GM10266 (cell line): Measurements from ENCODE around the gene CCR5.
"Not testable (repeated sequence)": the region's sequence is repeated elsewhere in the genome, so short reads cannot be mapped to it uniquely, and the experiment has no call there.

Experiments
- DNase-seq: peaks from one replicate; pipeline ENCODE4 v3.0.0; 2012; ENCODE audit errors: extremely low spot score
- CTCF ChIP-seq: IDR thresholded peaks from 2 replicates; pipeline ENCODE4 v1.5.1; 2012; ENCODE audit warnings: mild to moderate bottlenecking, low read depth; ENCODE audit not compliant: control insufficient read depth, insufficient read depth; ENCODE audit errors: missing control alignments

Gene CCR5

DNA sequence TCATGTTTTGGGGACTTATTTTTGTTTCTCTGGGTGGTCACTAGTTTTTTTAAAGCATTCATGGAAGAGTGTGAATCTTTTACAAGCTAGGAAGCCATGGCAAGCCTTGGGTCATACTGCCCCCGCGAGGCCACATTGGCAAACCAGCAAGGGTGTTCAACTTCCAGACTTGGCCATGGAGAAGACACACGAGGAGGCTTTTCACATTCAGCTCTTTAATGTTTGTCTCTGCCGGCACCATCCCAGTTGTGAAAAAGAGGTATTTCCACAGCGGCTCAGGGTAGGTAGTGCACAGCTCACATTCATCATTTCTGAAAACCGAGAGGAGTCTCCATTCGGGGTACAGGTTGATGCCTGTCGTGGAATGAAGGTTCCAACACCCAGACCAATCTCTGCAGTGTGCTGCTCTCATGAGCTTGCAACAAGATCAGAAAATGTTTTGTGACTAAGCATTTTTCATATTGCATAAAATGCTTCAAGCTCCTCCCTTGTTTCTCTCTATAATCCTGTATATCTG lies 7.7 kb downstream of the CCR5 start:
- peak; percentile 37 for DNase-seq
- TF ChIP-seq CTCF, result peak; percentile 69

- no peak for DNase-seq
- TF ChIP-seq CTCF, result no peak
These were observed 9.9 kb downstream of the CCR5 start for GRCh38 chr3:46380471-46381221.

DNA sequence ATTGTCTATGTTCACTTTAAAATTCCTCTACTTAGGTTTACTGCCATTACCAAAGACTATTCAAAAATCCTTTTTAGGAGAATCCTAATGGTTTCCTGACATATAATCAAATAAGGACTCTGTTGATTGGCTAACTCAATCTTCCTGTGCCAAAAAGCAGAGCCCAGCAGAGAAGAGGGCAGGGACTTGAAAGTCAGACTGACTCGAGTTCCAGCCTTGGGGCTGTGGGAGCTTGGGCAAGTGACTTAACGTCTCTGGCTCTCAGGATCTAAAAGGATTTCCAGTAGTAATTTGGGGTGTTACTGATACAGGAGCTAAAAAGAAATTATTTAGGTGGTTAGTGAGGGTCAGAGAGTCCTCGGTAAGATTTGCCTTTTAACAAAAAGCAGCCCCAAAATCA lies 10.9 kb downstream of the CCR5 start:
- TF ChIP-seq CTCF, result no peak
- DNase-seq, result no peak

DNA sequence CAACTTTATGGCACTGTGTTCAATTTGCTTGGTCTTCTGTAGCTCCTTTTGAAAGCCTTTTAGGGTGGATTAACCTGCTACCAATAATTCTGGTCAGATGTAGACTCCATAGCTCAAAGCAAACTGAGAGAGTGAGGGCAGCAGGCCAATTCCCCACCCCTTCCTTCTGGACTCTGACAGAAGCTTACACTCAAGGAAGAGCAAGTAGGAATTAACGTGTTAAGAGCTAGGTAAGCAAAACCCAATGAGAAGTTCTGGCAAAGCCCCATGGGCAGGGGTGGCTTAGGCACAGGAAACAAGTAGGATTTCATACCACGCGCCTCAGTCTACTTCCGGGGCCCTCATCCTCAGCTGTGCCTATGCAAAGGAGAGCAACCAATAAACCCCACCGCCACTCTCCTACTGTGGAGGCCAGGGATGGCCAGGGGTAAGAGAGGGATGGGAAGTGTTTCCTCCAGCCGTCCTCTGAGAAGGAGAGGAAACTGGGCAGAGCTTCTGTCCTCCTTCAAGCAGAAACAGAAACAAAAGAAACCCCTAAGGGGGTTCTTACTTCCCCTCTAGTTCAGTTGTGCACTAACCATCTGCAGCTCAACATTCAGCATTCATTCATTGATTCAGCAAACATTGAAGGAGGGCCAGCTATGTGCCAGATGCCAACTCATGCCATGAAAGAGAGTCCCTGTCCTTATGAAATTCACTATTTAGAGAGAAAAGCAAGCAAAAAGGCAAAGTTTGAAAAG lies 12.6 kb downstream of the CCR5 start:
- no peak for TF ChIP-seq CTCF
- DNase-seq, result no peak

- no peak for TF ChIP-seq CTCF
- no peak for DNase-seq
These were observed 13.2 kb downstream of the CCR5 start for GRCh38 chr3:46383951-46384330.

DNA sequence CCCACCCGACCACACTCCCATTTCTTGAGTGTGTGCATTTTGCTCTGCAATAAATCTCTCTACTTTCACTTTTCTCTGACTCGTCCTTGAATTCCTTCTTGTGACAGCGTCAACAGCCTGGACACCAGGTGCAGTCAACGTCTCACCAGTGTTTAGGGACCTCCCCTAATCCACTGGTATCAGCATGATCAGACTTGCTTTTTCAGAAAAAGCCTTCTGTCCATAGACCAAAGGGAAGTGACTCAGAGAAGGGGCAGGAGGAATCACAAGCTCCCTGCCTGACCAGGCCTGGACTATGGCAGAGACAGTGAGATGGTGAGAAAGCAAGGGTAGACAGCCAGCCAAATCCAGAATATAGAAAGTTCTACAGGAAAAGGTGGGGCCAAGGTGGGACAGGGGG lies 15.5 kb downstream of the CCR5 start:
- no peak for TF ChIP-seq CTCF
- no peak for DNase-seq

DNA sequence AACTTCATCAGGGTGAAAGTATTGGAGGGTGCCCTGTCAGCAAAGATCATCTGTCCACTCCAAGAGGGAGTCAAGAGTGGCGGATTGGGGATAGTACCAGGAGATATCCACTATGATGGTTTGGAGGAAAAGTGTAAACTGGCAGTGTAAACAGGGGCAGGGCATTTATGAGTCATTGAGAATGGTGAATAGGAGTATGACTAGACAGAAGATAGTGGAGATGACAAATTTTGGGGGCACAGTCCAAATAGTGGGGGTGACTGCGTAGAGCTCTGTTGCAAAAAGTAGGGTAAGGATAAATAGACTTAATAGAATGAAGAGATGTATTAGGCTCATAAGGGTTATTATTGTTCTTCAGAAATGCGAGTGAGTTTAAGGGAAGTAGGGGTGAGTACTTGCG lies 18.1 kb downstream of the CCR5 start:
- not testable (repeated sequence) for DNase-seq
